Endothelial cell of umbilical vein (primary cell): ENCODE results near the gene CRB1. TPM values are rescaled to one million over a fixed set of nuclear protein-coding genes. Genes with fewer than 3 reads are reported as not detected.

ENCODE experiments used
- BruUV-seq: library from RNA; stranded (reverse); fragments of 400-500 nt; replicated peaks from 2 replicates; lab custom pipeline; 2021; lab: Mats Ljungman, UMichigan
- CTCF ChIA-PET: fragments of 300-600, 350-600 bp; sonication (Branson Sonifier 250); formaldehyde crosslinking; loops from one replicate; lab custom pipeline; 2021; ENCODE audit warnings: antibody characterized with exemption, inconsistent platforms; lab: Charles Lee
- POLR2A ChIA-PET: fragments of 300-600, 350-600 bp; sonication (Branson Sonifier 250); formaldehyde crosslinking; loops from one replicate; lab custom pipeline; 2021; ENCODE audit warnings: antibody characterized with exemption, inconsistent platforms; lab: Charles Lee
- DNase-seq: peaks from one replicate; pipeline ENCODE4 v3.0.0-alpha.2; 2011; ENCODE audit warnings: low read depth, low spot score
- FAIRE-seq: peaks from 2 replicates; lab custom pipeline; 2011; peaks lifted over from hg19 to GRCh38; lab: Jason Lieb, UNC
- H2AFZ ChIP-seq: 2 replicates; pipeline ENCODE4 v1.6.0; 2012; ENCODE audit warnings: low read depth, low read length, control low read depth, inconsistent platforms
- H3K27ac ChIP-seq: 2 replicates; pipeline ENCODE4 v1.5.1; 2011; ENCODE audit warnings: low read depth, mild to moderate bottlenecking, control low read depth, low read length, moderate library complexity; ENCODE audit not compliant: insufficient read depth
- H3K27me3 ChIP-seq, 2 experiments: 2 replicates each; pipeline versions ENCODE4 v1.6.0 to v1.6.1; 2011; ENCODE audit warnings: low read length in 2 of 2, mixed read lengths in 1 of 2; ENCODE audit not compliant: control insufficient read depth in 2 of 2, insufficient read depth in 2 of 2
- H3K36me3 ChIP-seq, 2 experiments: 2 replicates in 1 of 2; 3 replicates in 1 of 2; pipeline ENCODE4 v1.5.1; 2011; ENCODE audit warnings: low read length in 2 of 2, mild to moderate bottlenecking in 1 of 2, moderate library complexity in 1 of 2; ENCODE audit not compliant: control insufficient read depth in 2 of 2, insufficient read depth in 2 of 2; ENCODE audit errors: extremely low read depth in 1 of 2
- H3K4me1 ChIP-seq: 3 replicates; pipeline ENCODE4 v1.5.1; 2011; ENCODE audit warnings: mild to moderate bottlenecking, low read length; ENCODE audit not compliant: control insufficient read depth, insufficient read depth; ENCODE audit errors: extremely low read depth
- H3K4me2 ChIP-seq: 2 replicates; pipeline ENCODE4 v1.6.1; 2011; ENCODE audit warnings: low read length, control low read depth, mixed read lengths; ENCODE audit not compliant: insufficient read depth
- H3K4me3 ChIP-seq, 3 experiments: fragments of 200-600 bp in 1 of 3; sonication (generic), shearing (Covaris generic) in 1 of 3; replicated peaks in 1 of 3; 2 replicates each; pipeline ENCODE4 v1.5.1; 2011 to 2016; ENCODE audit warnings: control low read depth in 3 of 3, low read length in 3 of 3, mild to moderate bottlenecking in 2 of 3, inconsistent platforms in 1 of 3, low read depth in 1 of 3, moderate library complexity in 1 of 3; ENCODE audit not compliant: insufficient read depth in 1 of 3
- H3K79me2 ChIP-seq: 2 replicates; pipeline ENCODE4 v1.6.0; 2012; ENCODE audit warnings: low read length, inconsistent platforms; ENCODE audit not compliant: control insufficient read depth, insufficient read depth
- H3K9ac ChIP-seq: replicated peaks from 2 replicates; pipeline ENCODE3; 2011; ENCODE audit warnings: low read length, control low read depth; ENCODE audit not compliant: insufficient read depth; ENCODE audit errors: extremely low read depth
- H3K9me1 ChIP-seq: replicated peaks from 3 replicates; pipeline ENCODE4 v1.6.0; 2011; ENCODE audit warnings: mild to moderate bottlenecking, low read length; ENCODE audit not compliant: control insufficient read depth, insufficient read depth; ENCODE audit errors: extremely low read depth
- H3K9me3 ChIP-seq: replicated peaks from 2 replicates; pipeline ENCODE4 v1.5.1; 2012; ENCODE audit warnings: low read length, inconsistent platforms; ENCODE audit not compliant: control insufficient read depth, insufficient read depth
- H4K20me1 ChIP-seq: replicated peaks from 2 replicates; pipeline ENCODE3; 2011; ENCODE audit warnings: mild to moderate bottlenecking, low read length; ENCODE audit not compliant: control insufficient read depth, insufficient read depth; ENCODE audit errors: extremely low read depth
- MAX ChIP-seq: IDR thresholded peaks from 2 replicates; pipeline ENCODE4 v1.6.1; 2011; ENCODE audit not compliant: insufficient read depth, insufficient read length
- MYC ChIP-seq: IDR thresholded peaks from one replicate; pipeline ENCODE4 v1.6.1; 2011; ENCODE audit warnings: mild to moderate bottlenecking, low read depth, low read length
- dilution Hi-C: fragments of 300-500 bp; cut with MboI; formaldehyde crosslinking; loops from one replicate; pipeline ENCODE4 v1.15.0; 2019; ENCODE audit warnings: low sequenced_read_pairs; ENCODE audit not compliant: extremely low pct_ligation_motif_present
- intact Hi-C: fragments of 100-400 bp; cut with micrococcal nuclease; formaldehyde crosslinking; loops from one replicate; pipeline ENCODE4 v1.10.0; 2022
- polyA plus RNA-seq, 4 experiments: library from polyadenylated mRNA; depleted of rRNA in 3 of 4; stranded (reverse) in 3 of 4; unstranded in 1 of 4; fragments of >200 nt; gene quantifications; 2 replicates each; pipeline versions ENCODE4 v1.2.1 to v1.2.3, GENCODE V29; 2011 to 2012; ENCODE audit warnings: missing spikeins in 1 of 4
- total RNA-seq: library from RNA; stranded (reverse); gene quantifications from 2 replicates; pipeline ENCODE4 v1.2.3, GENCODE V29; 2021
- TF ChIP-seq, protein P1 (sequence below), 2 donors: IDR thresholded peaks; 1 replicate in 1 of 2; 2 replicates in 1 of 2; pipeline ENCODE4 v1.5.1; 2011; ENCODE audit warnings: low read length in 2 of 2, mild to moderate bottlenecking in 2 of 2, moderate library complexity in 2 of 2, control low read depth in 1 of 2, inconsistent platforms in 1 of 2, low read depth in 1 of 2; ENCODE audit not compliant: insufficient read depth in 1 of 2; ENCODE audit errors: extremely low read depth in 1 of 2

Gene CRB1
- total and polyA plus RNA-seq, 2 donors (not counting 3 experiments of a cell fraction or from before 2014, with no cell fraction given), result not detected

DNA sequence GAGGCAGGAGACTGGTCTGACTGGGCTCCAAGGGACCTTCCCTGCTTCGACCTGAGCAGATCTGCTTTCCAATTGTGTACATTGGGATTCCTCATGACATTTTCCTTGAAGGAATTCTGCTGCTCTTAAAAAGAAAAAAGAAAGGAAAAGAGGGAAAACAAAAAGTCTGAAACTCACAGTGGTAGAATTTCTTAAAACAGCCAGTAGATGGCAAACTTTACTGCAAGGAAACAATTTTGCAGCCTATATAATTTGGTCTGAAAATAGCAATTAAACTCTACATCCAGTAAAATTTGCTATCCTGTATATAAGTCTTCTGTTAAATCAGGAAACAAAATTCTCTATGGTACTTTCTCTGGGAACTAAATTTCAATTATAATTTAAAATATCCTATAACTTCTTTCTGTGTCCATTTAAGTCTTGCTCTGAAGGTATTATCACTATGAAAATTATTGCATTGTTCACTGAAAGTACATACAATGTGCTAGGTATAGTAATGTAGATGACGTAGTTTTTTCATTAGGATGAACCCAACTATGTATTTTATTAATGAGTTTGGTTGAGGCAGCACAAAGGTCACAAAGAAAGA lies 59.8 kb downstream of the CRB1 start:
- Histone ChIP-seq H3K9me3 (no peaks in the 10 kb centered on the region), H3K4me1 (no peaks in the 10 kb centered on the region), H2AFZ (no peak overlapping the region), H3K9me1 (no peaks in the 10 kb centered on the region), H3K27ac (no peak overlapping the region), H4K20me1 (no peaks in the 10 kb centered on the region), H3K27me3 (peaks cover 0 to 2% of the 10 kb centered on the region in 2 experiments), H3K79me2 (no peaks in the 10 kb centered on the region), H3K4me3 (no peak overlapping the region), H3K36me3 (no peaks in the 10 kb centered on the region), H3K9ac (no peak overlapping the region), H3K4me2 (no peak overlapping the region)
- BruUV-seq, result no TSS peak
- ChIA-PET POLR2A (no interaction called here), CTCF (interaction anchor here (0.6 to 2.8 kb wide), 6 partner anchors 9 to 112 kb away, joined by 3 to 23 read pairs (median 4); no protein-coding TSS in a partner anchor)
- dilution Hi-C loops (no loop called here), intact Hi-C loops (no loop called here)
- no peak for TF ChIP-seq MYC
- TF ChIP-seq, protein P1, sequence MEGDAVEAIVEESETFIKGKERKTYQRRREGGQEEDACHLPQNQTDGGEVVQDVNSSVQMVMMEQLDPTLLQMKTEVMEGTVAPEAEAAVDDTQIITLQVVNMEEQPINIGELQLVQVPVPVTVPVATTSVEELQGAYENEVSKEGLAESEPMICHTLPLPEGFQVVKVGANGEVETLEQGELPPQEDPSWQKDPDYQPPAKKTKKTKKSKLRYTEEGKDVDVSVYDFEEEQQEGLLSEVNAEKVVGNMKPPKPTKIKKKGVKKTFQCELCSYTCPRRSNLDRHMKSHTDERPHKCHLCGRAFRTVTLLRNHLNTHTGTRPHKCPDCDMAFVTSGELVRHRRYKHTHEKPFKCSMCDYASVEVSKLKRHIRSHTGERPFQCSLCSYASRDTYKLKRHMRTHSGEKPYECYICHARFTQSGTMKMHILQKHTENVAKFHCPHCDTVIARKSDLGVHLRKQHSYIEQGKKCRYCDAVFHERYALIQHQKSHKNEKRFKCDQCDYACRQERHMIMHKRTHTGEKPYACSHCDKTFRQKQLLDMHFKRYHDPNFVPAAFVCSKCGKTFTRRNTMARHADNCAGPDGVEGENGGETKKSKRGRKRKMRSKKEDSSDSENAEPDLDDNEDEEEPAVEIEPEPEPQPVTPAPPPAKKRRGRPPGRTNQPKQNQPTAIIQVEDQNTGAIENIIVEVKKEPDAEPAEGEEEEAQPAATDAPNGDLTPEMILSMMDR (IDR thresholded peaks at IDR 0.05; ENCODE audit: extremely low read depth in 1 of 2, insufficient read depth in 1 of 2, low read depth in 1 of 2, low read length in 2 of 2), result peak; percentile 28 to 44
- DNase-seq (peak; percentile 21), FAIRE-seq (peak; percentile 37)

DNA sequence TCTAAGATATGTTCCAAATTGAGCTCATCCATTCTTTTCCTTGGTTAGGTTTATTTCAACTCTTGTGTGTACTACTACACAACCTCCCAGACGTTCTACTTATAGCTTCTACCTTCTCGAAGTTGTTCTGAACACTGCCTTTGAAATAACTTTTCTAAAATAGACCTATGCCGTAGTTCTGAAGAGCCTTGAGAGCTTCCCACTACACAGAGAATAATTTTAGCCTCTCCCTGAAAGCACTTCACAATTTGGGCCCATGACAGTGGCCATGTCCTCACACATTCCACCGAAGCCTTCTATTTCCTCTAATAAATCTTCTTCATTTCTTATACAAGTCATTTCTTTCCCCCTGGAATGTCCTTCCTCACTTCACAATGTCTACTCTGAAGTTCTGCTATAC lies 62.2 kb downstream of the CRB1 start:
- dilution Hi-C loops (no loop called here), intact Hi-C loops (no loop called here)
- DNase-seq (no peak), FAIRE-seq (no peak)
- ChIA-PET POLR2A (no interaction called here), CTCF (interaction anchor here (1.4 to 1.5 kb wide), 2 partner anchors 9 to 27 kb away, joined by 3 to 8 read pairs; no protein-coding TSS in a partner anchor)
- H3K27me3 ChIP-seq, result peaks cover 0 to 2% of the 10 kb centered on the region in 2 experiments
- no peak overlapping the region for H3K4me3 ChIP-seq
- H3K9me1 ChIP-seq, result no peaks in the 10 kb centered on the region
- H2AFZ ChIP-seq, result no peak overlapping the region
- no peak for TF ChIP-seq MAX
- no peaks in the 10 kb centered on the region for H3K79me2 ChIP-seq
- H3K27ac ChIP-seq, result no peak overlapping the region
- no peaks in the 10 kb centered on the region for H3K4me1 ChIP-seq
- H3K9ac ChIP-seq, result no peak overlapping the region
- no TSS peak for BruUV-seq
- H3K9me3 ChIP-seq, result no peaks in the 10 kb centered on the region
- H3K36me3 ChIP-seq, result no peaks in the 10 kb centered on the region
- no peaks in the 10 kb centered on the region for H4K20me1 ChIP-seq
- no peak overlapping the region for H3K4me2 ChIP-seq
